Neural cell (in vitro differentiated cells): ENCODE measurements around the gene PTPRN2. TPM values are rescaled to one million over a fixed set of nuclear protein-coding genes. Genes with fewer than 3 reads are reported as not detected.

ENCODE experiments used
- H2AFZ ChIP-seq: fragments of 200-600, 300-800 bp; sonication (generic), shearing (Covaris generic); 2 replicates; pipeline ENCODE4 v1.6.0; 2014; ENCODE audit warnings: low read depth, mild to moderate bottlenecking, antibody characterized with exemption, low read length, moderate library complexity
- H3F3A ChIP-seq: fragments of 200-600 bp; shearing (Covaris generic); 2 replicates; pipeline ENCODE4 v1.6.1; 2016; ENCODE audit warnings: mild to moderate bottlenecking, moderate library complexity, mixed read lengths, antibody characterized with exemption, low read length; ENCODE audit not compliant: insufficient read depth, poor library complexity, severe bottlenecking
- H3K27ac ChIP-seq: fragments of 200-600, 300-800 bp; sonication (generic), shearing (Covaris generic); 2 replicates; pipeline ENCODE4 v1.5.1; 2014; ENCODE audit warnings: mild to moderate bottlenecking, low read length, moderate library complexity
- H3K27me3 ChIP-seq: fragments of 300-800, 200-600 bp; sonication (generic), shearing (Covaris generic); 2 replicates; pipeline ENCODE4 v1.6.0; 2014; ENCODE audit warnings: mild to moderate bottlenecking, low read depth, low read length, moderate library complexity; ENCODE audit not compliant: insufficient read depth
- H3K36me3 ChIP-seq: fragments of 300-800, 200-600 bp; sonication (generic), shearing (Covaris generic); 2 replicates; pipeline ENCODE4 v1.5.1; 2014; ENCODE audit warnings: mild to moderate bottlenecking, antibody characterized with exemption, low read length, moderate library complexity; ENCODE audit not compliant: insufficient read depth
- H3K4me2 ChIP-seq: fragments of 300-800, 200-600 bp; sonication (generic), shearing (Covaris generic); 2 replicates; pipeline ENCODE4 v1.6.0; 2014; ENCODE audit warnings: mild to moderate bottlenecking, low read length
- H3K4me3 ChIP-seq: fragments of 300-800, 200-600 bp; sonication (generic), shearing (Covaris generic); 2 replicates; pipeline ENCODE4 v1.5.1; 2014; ENCODE audit warnings: mild to moderate bottlenecking, low read length, moderate library complexity
- H3K79me2 ChIP-seq: fragments of 200-600 bp; shearing (Covaris generic); replicated peaks from 2 replicates; pipeline ENCODE4 v1.6.0; 2014; ENCODE audit warnings: mild to moderate bottlenecking, low read length, moderate library complexity; ENCODE audit not compliant: insufficient read depth
- H3K9ac ChIP-seq: fragments of 300-800, 200-600 bp; sonication (generic), shearing (Covaris generic); 2 replicates; pipeline ENCODE4 v1.6.1; 2016; ENCODE audit warnings: mild to moderate bottlenecking, low read length, mixed read lengths
- H3K9me2 ChIP-seq: fragments of 200-600 bp; shearing (Covaris generic); 2 replicates; pipeline ENCODE4 v1.6.1; 2016; ENCODE audit warnings: mild to moderate bottlenecking, low read length, mixed read lengths; ENCODE audit not compliant: insufficient read depth
- H3K9me3 ChIP-seq: fragments of 200-600, 300-800 bp; sonication (generic), shearing (Covaris generic); 2 replicates; pipeline ENCODE4 v1.6.1; 2016; ENCODE audit warnings: mild to moderate bottlenecking, mixed run types, low read length, moderate library complexity, mixed read lengths
- H4K20me1 ChIP-seq: fragments of 200-600 bp; shearing (Covaris generic); 2 replicates; pipeline ENCODE4 v1.6.1; 2016; ENCODE audit warnings: mild to moderate bottlenecking, mixed run types; ENCODE audit not compliant: insufficient read depth
- EP300 ChIP-seq: fragments of 450-650 bp; conservative IDR thresholded peaks from 2 replicates; pipeline ENCODE4 v1.6.1; 2014; ENCODE audit warnings: antibody characterized with exemption, mild to moderate bottlenecking, moderate library complexity; ENCODE audit not compliant: poor library complexity, severe bottlenecking
- EZH2 ChIP-seq: fragments of 200-600, 300-800 bp; shearing (Covaris generic), sonication (generic); IDR thresholded peaks from 2 replicates; pipeline ENCODE4 v1.6.1; 2014; ENCODE audit warnings: antibody characterized with exemption, low read length, borderline replicate concordance, mild to moderate bottlenecking; ENCODE audit not compliant: insufficient read depth, poor library complexity, severe bottlenecking
- MXI1 ChIP-seq: fragments of 450-650 bp; conservative IDR thresholded peaks from 2 replicates; pipeline ENCODE4 v1.6.1; 2014; ENCODE audit warnings: antibody characterized with exemption, mild to moderate bottlenecking; ENCODE audit not compliant: poor library complexity, severe bottlenecking
- POLR2AphosphoS5 ChIP-seq: IDR thresholded peaks from 2 replicates; pipeline ENCODE4 v1.6.1; 2012
- RAD21 ChIP-seq: fragments of 450-650 bp; conservative IDR thresholded peaks from 2 replicates; pipeline ENCODE4 v1.6.1; 2014; ENCODE audit warnings: antibody characterized with exemption, mild to moderate bottlenecking, moderate library complexity
- SMC3 ChIP-seq: fragments of 450-650 bp; conservative IDR thresholded peaks from 2 replicates; pipeline ENCODE4 v1.6.1; 2014; ENCODE audit warnings: antibody characterized with exemption, mild to moderate bottlenecking, moderate library complexity; ENCODE audit not compliant: poor library complexity
- TAF1 ChIP-seq: IDR thresholded peaks from 2 replicates; pipeline ENCODE4 v1.6.1; 2012; ENCODE audit warnings: low read depth
- polyA plus RNA-seq: library from polyadenylated mRNA; depleted of rRNA; stranded (reverse); fragments of >200 nt; gene quantifications from 2 replicates; pipeline ENCODE4 v1.2.3, GENCODE V29; 2014
- TF ChIP-seq, protein P1 (sequence below): fragments of 450-650 bp; IDR thresholded peaks from 2 replicates; pipeline ENCODE4 v1.5.1; 2014; ENCODE audit warnings: antibody characterized with exemption, mild to moderate bottlenecking, moderate library complexity; ENCODE audit not compliant: poor library complexity, severe bottlenecking
- TF ChIP-seq, protein P2 (sequence below): IDR thresholded peaks from 2 replicates; pipeline ENCODE4 v1.6.1; 2012; ENCODE audit warnings: borderline replicate concordance

The PTPRN2 gene
- polyA plus RNA-seq, 1 donor from 2014 or later, result 31.0 TPM

DNA sequence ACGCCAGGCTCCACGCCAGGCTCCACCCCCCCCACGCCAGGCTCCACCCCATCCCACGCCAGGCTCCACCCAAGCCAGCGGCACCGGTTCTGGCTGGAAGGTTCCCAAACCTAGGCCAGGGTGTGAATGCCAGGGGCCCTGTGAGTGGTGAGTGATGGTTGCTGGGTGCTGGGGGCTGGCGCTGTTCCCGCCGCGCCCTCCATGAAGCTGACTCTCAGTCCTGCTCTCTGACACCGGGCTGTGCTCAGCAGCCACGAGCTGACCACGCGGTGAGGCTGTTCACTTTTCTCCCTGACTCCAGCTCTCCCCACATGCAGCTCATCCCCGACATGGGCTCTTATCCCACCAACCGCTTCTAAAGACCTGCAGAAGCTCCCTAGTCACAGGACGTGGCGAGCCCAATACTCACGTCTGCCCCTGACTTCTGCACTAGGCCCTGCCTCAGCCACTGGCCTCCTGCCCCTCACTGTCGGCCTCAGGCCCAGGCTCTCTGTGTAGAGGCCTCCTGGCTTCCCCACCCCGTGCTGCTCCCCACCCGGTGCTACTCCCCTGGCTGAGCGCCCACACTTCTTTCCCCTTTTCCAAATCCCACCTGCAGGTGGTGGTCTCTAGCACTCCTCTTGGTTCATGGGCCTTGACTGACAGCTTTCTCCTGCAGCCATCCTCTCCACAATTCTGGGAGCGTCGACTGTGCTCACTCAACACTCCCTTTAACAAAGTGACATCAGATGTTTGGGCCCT is 603.0 kb downstream of the PTPRN2 start:
- Histone ChIP-seq H4K20me1 (no peaks in the 10 kb centered on the region), H3K4me2 (no peak overlapping the region), H3K36me3 (no peaks in the 10 kb centered on the region), H3K9me2 (no peaks in the 10 kb centered on the region), H3K27ac (peak overlapping the region; percentile 5), H3K9me3 (no peaks in the 10 kb centered on the region), H3K79me2 (no peaks in the 10 kb centered on the region), H3K4me3 (no peak overlapping the region), H2AFZ (no peak overlapping the region), H3K27me3 (no peaks in the 10 kb centered on the region), H3K9ac (no peak overlapping the region), H3F3A (no peaks in the 10 kb centered on the region)
- no peak for TF ChIP-seq MXI1
- no peak for TF ChIP-seq EP300

DNA sequence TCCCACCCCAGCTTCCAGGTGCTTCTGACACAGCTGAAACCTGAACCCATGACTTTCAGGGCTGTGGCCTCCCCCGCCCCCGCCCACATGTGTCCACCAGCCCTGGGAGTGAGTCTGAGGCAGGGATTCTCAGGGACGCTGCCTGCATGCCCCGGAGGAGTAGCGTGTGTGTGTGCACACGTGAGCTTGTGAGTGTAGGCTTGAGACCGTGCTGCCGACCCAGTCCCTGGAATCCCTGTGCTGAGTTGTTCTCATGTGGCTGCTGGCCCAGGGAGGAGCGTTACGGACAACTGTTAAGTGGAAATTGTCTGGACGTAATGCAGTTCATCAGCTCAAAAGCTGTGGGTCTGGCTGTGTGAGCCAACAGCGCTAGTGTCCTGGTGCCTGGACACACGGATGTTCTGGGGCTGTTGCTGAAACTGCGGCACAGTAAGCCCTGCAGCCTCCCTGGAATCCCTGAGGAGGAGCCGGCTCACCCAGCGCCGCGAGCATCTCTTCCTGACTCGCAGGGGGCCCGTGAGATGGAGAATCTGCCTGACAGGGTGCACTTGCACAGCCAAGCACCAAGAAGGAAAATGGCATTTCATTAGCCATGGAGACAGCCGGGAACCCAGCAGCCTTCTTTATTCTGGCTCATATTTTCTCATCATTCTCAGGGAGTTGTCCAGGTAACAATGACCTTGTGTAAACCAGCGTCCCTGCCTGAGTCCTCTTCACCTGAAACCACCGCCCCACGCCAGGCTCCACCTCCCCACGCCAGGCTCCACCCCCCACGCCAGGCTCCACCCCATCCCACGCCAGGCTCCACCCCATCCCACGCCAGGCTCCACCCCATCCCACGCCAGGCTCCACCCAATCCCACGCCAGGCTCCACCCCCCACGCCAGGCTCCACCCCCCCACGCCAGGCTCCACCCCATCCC is 603.9 kb downstream of the PTPRN2 start:
- Histone ChIP-seq H3K79me2 (no peaks in the 10 kb centered on the region), H3K9ac (no peak overlapping the region), H3K36me3 (no peaks in the 10 kb centered on the region), H3K9me3 (no peaks in the 10 kb centered on the region), H3K4me2 (no peak overlapping the region), H3F3A (no peaks in the 10 kb centered on the region), H3K4me3 (no peak overlapping the region), H3K9me2 (no peaks in the 10 kb centered on the region), H3K27ac (no peak overlapping the region), H3K27me3 (no peaks in the 10 kb centered on the region), H4K20me1 (no peaks in the 10 kb centered on the region), H2AFZ (no peak overlapping the region)
- TF ChIP-seq POLR2AphosphoS5 (no peak), EP300 (no peak), EZH2 (no peak), RAD21 (no peak), SMC3 (no peak), MXI1 (no peak), TAF1 (no peak)
- TF ChIP-seq, protein P1, sequence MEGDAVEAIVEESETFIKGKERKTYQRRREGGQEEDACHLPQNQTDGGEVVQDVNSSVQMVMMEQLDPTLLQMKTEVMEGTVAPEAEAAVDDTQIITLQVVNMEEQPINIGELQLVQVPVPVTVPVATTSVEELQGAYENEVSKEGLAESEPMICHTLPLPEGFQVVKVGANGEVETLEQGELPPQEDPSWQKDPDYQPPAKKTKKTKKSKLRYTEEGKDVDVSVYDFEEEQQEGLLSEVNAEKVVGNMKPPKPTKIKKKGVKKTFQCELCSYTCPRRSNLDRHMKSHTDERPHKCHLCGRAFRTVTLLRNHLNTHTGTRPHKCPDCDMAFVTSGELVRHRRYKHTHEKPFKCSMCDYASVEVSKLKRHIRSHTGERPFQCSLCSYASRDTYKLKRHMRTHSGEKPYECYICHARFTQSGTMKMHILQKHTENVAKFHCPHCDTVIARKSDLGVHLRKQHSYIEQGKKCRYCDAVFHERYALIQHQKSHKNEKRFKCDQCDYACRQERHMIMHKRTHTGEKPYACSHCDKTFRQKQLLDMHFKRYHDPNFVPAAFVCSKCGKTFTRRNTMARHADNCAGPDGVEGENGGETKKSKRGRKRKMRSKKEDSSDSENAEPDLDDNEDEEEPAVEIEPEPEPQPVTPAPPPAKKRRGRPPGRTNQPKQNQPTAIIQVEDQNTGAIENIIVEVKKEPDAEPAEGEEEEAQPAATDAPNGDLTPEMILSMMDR, result no peak
- TF ChIP-seq, protein P2, sequence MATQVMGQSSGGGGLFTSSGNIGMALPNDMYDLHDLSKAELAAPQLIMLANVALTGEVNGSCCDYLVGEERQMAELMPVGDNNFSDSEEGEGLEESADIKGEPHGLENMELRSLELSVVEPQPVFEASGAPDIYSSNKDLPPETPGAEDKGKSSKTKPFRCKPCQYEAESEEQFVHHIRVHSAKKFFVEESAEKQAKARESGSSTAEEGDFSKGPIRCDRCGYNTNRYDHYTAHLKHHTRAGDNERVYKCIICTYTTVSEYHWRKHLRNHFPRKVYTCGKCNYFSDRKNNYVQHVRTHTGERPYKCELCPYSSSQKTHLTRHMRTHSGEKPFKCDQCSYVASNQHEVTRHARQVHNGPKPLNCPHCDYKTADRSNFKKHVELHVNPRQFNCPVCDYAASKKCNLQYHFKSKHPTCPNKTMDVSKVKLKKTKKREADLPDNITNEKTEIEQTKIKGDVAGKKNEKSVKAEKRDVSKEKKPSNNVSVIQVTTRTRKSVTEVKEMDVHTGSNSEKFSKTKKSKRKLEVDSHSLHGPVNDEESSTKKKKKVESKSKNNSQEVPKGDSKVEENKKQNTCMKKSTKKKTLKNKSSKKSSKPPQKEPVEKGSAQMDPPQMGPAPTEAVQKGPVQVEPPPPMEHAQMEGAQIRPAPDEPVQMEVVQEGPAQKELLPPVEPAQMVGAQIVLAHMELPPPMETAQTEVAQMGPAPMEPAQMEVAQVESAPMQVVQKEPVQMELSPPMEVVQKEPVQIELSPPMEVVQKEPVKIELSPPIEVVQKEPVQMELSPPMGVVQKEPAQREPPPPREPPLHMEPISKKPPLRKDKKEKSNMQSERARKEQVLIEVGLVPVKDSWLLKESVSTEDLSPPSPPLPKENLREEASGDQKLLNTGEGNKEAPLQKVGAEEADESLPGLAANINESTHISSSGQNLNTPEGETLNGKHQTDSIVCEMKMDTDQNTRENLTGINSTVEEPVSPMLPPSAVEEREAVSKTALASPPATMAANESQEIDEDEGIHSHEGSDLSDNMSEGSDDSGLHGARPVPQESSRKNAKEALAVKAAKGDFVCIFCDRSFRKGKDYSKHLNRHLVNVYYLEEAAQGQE, result no peak
